NCI-H446 (cell line): ENCODE measurements around the gene COQ8A.

ENCODE experiments used
- DNase-seq, 2 experiments: peaks; one replicate each; lab custom pipeline; 2025; lab: John Stamatoyannopoulos, UW

Gene COQ8A

GRCh38 chr1:226974544-226975258, 34.6 kb downstream of the COQ8A start:
- DNase-seq, result no peak

DNA sequence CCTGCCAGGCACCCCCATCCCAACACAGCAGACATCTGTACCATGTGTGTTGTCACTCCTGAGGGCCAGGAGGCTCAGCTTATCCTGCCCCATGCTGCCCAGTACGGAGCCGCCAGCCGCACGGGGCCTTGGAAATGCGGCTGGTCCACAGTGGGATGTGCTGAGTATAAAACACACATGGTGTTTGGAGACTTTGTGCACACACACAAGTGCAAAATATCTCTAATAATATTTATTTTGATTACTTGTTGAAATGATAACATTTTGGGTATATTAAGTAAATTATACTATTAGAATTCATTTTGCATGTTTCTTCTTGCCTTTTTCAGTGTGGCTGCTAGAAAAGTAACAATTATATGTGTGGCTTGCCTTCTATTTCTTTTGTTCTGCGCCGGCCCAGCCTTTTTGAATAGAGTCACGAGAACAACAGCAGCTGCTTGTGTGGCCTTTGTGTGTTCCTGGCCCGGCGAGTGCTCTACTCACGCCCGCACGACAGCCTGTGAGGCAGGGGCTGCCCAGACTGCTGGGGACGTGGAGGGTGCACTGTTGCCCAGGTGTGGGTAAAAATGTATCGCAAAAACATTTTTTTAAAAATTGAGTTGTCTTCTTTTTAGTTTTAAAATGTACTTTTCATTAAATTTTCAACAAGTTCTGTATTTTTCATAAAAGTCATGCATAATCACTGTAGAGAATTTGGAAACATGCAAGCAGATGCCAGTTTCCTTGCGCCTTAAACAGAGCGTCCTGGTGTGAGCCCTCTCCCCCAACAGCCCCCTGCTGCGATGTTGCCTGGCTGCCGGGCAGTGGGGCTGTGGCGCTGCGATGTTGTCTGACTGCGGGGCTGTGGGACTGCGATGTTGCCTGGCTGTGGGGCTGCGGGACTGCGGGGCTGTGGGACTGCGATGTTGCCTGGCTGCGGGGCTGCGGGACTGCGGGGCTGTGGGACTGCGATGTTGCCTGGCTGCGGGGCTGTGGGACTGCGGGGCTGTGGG, 35.5 kb downstream of the COQ8A start:
- no peak for DNase-seq

- DNase-seq, result no peak
Observed at GRCh38 chr1:226976276-226976977, 36.3 kb downstream of the COQ8A start.

- no peak for DNase-seq
Observed at GRCh38 chr1:226976978-226977642, 37.0 kb downstream of the COQ8A start.

DNA sequence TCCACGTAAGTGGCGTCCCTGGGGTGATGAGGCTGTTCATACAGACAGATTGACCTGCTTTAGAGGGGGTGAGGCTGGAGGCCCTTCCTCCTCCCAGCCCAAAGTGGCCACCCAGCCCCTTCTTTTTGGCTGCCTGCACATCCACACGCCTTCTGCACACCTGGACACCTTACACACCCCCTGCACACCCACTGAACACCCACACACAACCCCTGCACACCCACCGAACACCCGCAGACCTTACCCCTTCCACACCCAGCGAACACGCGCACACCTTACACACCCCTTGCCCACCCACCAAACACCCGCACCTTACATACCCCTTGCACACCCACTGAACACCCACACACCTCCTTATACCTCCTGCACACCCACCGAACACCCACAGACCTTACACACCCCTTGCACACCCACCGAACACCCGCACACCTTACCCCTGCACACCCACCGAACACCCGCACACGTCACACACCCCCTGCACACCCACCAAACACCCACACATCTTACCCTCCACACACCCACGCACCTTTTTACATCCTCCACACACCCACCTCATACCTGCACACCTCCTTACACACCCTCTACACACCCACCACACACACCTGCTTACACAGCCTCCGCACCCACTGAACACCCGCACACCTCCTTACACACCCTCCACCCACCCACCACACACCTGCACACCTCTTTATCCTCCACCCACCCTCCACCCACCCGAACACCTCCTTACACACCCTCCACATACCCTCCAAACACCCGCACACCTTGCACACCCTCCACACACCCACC, 37.7 kb downstream of the COQ8A start:
- DNase-seq, result no peak

DNA sequence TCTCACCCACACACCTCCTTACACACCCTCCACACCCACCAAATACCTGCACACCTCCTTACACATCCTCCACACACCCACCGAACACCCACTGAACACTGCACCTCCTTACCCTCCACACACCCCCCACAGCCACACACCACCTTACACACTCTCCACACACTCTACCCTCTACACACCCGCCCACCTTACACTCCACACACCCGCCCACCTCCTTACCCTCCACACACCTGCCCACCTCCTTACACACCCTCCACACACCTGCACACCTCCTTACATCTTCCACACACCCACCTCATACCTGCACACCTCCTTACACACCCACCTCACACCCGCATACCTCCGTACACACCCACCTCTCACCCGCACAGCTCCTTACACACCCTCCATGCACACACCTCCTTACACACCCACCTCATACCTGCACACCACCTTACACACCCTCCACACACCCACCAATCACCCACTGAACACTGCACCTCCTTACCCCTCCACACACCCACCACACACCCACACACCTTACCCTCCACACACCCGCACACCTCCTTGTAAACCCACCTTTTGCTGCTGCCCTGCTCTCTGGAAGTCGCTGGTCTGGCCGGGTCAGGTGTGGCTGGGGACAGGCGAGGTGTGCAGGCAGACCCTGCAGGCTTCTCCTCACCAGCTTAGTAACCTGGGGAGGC, 38.5 kb downstream of the COQ8A start:
- DNase-seq, result no peak

DNA sequence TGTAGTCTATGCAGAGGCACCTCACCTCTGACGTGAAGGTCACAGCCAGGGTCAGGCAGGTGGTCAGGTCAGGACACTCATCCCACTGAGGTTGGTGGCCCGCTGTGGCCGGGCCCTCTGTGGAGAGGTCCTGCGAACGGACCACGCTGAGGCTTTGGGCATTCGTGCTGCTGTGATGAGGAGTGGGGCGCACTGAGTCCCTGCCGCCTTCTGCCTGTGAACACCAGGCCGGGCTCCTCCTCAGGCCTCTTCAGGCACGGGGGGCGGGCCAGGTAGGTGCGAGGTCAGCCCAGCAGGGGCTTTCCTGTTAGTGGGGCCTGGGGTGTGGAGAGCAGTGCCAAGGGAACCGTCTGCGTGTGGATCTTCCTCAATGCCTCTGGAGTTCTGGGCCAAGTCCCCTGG, 39.0 kb downstream of the COQ8A start:
- DNase-seq, result no peak

- no peak for DNase-seq
Observed at GRCh38 chr1:226979517-226980121, 39.5 kb downstream of the COQ8A start.

DNA sequence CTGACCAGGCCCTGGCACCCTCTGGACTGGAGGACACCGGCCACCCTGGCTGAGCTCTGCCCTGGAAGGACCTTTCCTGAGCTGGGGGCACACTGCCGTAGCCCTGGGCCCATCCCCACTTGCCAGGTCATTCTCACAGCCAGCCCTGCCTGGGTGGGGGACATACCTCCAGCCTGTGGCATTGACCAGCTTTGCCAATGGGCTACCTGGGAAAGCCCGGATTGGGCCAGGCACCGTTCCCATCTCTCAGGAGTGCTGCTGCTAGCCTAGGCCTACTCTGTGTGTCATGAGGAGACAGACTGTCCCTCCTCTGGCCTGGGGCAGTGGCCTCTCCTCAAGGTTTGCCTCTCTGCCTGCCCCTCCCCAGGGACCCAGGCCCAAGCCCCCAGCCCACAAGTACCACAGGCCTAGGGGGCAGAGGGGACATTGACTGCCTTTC, 40.0 kb downstream of the COQ8A start:
- DNase-seq, result no peak

GRCh38 chr1:226980565-226981385, 40.7 kb downstream of the COQ8A start:
- no peak for DNase-seq

GRCh38 chr1:226981386-226981817, 41.3 kb downstream of the COQ8A start:
- no peak for DNase-seq

GRCh38 chr1:226981838-226982237, 41.7 kb downstream of the COQ8A start:
- DNase-seq, result no peak

DNA sequence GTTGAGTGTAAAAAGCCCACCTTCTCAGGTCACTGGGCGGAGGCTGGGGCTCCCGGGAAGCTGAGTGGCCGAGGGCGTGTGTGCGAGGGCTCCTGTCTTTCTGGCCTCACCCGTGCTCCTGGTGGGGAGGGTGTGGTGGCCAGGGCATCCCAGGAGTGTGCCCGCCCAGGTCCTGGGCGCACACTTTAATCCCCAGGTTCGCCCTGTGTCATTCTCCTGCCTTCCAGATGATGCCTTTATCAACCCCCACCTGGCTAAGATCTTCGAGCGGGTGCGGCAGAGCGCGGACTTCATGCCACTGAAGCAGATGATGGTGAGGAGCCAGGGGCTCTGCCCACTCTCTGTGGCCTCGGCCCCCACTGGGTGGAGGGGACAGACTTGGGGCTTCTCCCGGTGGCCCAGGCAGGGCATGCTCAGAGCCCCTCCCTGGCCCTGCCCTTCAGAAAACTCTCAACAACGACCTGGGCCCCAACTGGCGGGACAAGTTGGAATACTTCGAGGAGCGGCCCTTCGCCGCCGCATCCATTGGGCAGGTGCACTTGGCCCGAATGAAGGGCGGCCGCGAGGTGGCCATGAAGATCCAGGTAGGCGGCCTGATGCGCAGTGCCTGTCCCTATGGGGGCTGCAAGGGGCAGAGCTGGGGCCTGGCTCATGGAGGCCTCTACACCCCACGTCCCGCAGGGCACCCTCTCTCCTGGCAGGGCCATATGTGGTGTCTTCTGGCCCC, 42.5 kb downstream of the COQ8A start:
- DNase-seq, result no peak

DNA sequence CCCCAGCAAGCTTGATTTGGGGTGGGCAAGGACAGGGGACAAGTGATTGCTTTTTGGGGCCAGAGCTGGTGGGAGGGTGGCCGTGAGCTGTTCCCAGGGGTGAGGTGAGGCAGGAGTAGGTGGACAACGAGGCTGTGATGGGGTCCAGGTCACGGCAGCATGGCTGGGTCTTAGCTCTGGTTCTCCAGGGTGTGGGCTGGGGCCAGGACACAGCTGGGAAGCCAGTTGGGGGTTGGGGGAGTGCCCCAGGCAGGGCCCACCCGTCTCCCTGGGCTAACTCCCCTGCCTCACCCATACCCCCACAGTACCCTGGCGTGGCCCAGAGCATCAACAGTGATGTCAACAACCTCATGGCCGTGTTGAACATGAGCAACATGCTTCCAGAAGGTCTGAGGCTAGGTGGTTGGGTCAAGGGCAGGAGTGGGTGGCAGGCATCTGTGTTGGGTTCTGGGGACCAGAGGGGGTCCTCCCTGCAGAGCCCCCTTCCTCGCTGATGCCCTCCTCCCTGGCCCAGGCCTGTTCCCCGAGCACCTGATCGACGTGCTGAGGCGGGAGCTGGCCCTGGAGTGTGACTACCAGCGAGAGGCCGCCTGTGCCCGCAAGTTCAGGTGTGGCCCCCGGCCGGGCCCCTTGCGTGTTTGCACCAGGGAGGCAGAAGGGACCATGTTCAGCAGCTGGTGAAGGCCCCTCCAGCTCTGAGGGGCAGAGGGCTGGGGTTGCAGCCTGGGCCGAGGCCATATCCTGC, 43.3 kb downstream of the COQ8A start:
- no peak for DNase-seq

GRCh38 chr1:226983992-226984364, 43.9 kb downstream of the COQ8A start:
- no peak for DNase-seq

GRCh38 chr1:226984521-226985238, 44.6 kb downstream of the COQ8A start:
- no peak for DNase-seq

DNA sequence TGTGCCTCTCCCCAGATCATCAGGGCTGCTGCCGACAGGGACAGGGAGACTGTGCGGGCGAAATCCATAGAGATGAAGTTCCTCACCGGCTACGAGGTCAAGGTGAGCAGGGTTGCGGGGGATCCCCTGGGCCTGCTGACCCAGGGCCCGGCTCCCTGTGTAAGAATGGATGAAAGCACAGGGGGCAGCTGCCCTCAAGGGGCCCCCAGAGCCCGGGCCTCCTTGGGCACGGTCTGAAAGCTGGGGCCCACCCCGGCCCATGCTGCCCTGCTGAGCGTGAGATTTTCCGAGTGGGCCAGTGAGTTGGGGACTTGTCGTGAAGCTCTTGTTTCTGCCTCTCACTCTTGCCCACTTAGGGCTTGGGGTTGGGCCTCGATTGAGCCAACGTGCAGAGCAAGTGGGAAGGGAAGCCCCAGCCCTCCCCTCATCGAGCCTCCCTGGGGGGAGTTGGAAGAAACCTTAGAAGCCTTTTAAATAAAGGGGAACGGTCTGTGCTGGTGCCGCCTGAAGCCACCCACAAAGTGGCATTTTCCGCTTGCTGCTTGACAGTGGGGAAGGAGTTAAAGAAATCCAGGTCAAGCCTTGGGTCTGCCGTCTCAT, 45.2 kb downstream of the COQ8A start:
- DNase-seq, result no peak
